COR-L47 (cell line): Measurements from ENCODE around the gene OGDHL.
"Not testable (repeated sequence)": the region's sequence is repeated elsewhere in the genome, so short reads cannot be mapped to it uniquely, and the experiment has no call there.

Experiments used
- DNase-seq: peaks from one replicate; lab custom pipeline; 2025; lab: John Stamatoyannopoulos, UW

Gene OGDHL

GRCh38 chr10:49756031-49756430 lies 6.1 kb downstream of the OGDHL start:
- DNase-seq = no peak

- DNase-seq = not testable (repeated sequence)
Observed at GRCh38 chr10:49754951-49755350, 7.2 kb downstream of the OGDHL start.

GRCh38 chr10:49752584-49752983 lies 9.5 kb downstream of the OGDHL start:
- no peak for DNase-seq

GRCh38 chr10:49751636-49752510 lies 10.2 kb downstream of the OGDHL start:
- DNase-seq = no peak

- no peak for DNase-seq
Observed at GRCh38 chr10:49751216-49751615, 10.9 kb downstream of the OGDHL start.

- DNase-seq = no peak
Observed at GRCh38 chr10:49750546-49750945, 11.6 kb downstream of the OGDHL start.

- DNase-seq = no peak
Observed at GRCh38 chr10:49749556-49750491, 12.3 kb downstream of the OGDHL start.

GRCh38 chr10:49749144-49749543 lies 13.0 kb downstream of the OGDHL start:
- DNase-seq = no peak

GRCh38 chr10:49748006-49748405 lies 14.1 kb downstream of the OGDHL start:
- DNase-seq = no peak

- no peak for DNase-seq
Observed at GRCh38 chr10:49747303-49747646, 14.8 kb downstream of the OGDHL start.

GRCh38 chr10:49746626-49747302 lies 15.4 kb downstream of the OGDHL start:
- no peak for DNase-seq

- DNase-seq = no peak
Observed at GRCh38 chr10:49745756-49746155, 16.4 kb downstream of the OGDHL start.

GRCh38 chr10:49744924-49745605 lies 17.1 kb downstream of the OGDHL start:
- no peak for DNase-seq

GRCh38 chr10:49744091-49744685 lies 17.9 kb downstream of the OGDHL start:
- DNase-seq = no peak

GRCh38 chr10:49743464-49744075 lies 18.6 kb downstream of the OGDHL start:
- no peak for DNase-seq

GRCh38 chr10:49742683-49743463 lies 19.2 kb downstream of the OGDHL start:
- no peak for DNase-seq

GRCh38 chr10:49741108-49741995 lies 20.8 kb downstream of the OGDHL start:
- DNase-seq = no peak

- DNase-seq = no peak
Observed at GRCh38 chr10:49740346-49741107, 21.6 kb downstream of the OGDHL start.
